Activated naive CD4-positive, alpha-beta T cell treated with Interleukin-2 at 50 U/mL for 16 hours (primary cell): ENCODE measurements around the gene CCDC6.
"Not testable (repeated sequence)": the region's sequence is repeated elsewhere in the genome, so short reads cannot be mapped to it uniquely, and the experiment has no call there.

Experiments
- DNase-seq: peaks from one replicate; pipeline ENCODE4 v3.0.0-alpha.2; 2020

The CCDC6 gene

GRCh38 chr10:59805014-59805413, 101.3 kb downstream of the CCDC6 start:
- DNase-seq = no peak

GRCh38 chr10:59804220-59804619, 102.1 kb downstream of the CCDC6 start:
- no peak for DNase-seq

- no peak for DNase-seq
Observed at GRCh38 chr10:59803714-59804113, 102.6 kb downstream of the CCDC6 start.

- DNase-seq = no peak
Observed at GRCh38 chr10:59801171-59801570, 105.2 kb downstream of the CCDC6 start.

- no peak for DNase-seq
Observed at GRCh38 chr10:59799421-59799820, 106.9 kb downstream of the CCDC6 start.

- no peak for DNase-seq
Observed at GRCh38 chr10:59793919-59794318, 112.4 kb downstream of the CCDC6 start.

GRCh38 chr10:59792812-59793211, 113.5 kb downstream of the CCDC6 start:
- no peak for DNase-seq

GRCh38 chr10:59791601-59792000, 114.8 kb downstream of the CCDC6 start:
- DNase-seq = no peak

- DNase-seq = not testable (repeated sequence)
Observed at GRCh38 chr10:59790080-59790479, 116.3 kb downstream of the CCDC6 start.

GRCh38 chr10:59788914-59789313, 117.4 kb downstream of the CCDC6 start:
- DNase-seq = not testable (repeated sequence)

- DNase-seq = not testable (repeated sequence)
Observed at GRCh38 chr10:59787032-59787431, 119.3 kb downstream of the CCDC6 start.

- not testable (repeated sequence) for DNase-seq
Observed at GRCh38 chr10:59785476-59785875, 120.9 kb downstream of the CCDC6 start.

GRCh38 chr10:59781511-59781910, 124.8 kb downstream of the CCDC6 start:
- no peak for DNase-seq

GRCh38 chr10:59779756-59780533, 126.4 kb downstream of the CCDC6 start:
- no peak for DNase-seq

GRCh38 chr10:59774451-59774850, 131.9 kb downstream of the CCDC6 start:
- no peak for DNase-seq

- no peak for DNase-seq
Observed at GRCh38 chr10:59773088-59773487, 133.3 kb downstream of the CCDC6 start.

- DNase-seq = no peak
Observed at GRCh38 chr10:59771162-59771807, 135.1 kb downstream of the CCDC6 start.

GRCh38 chr10:59770689-59771088, 135.7 kb downstream of the CCDC6 start:
- no peak for DNase-seq

GRCh38 chr10:59762505-59762904, 143.9 kb downstream of the CCDC6 start:
- DNase-seq = no peak

- no peak for DNase-seq
Observed at GRCh38 chr10:59757966-59758365, 148.4 kb downstream of the CCDC6 start.

- DNase-seq = no peak
Observed at GRCh38 chr10:59754951-59755350, 151.4 kb downstream of the CCDC6 start.

- DNase-seq = no peak
Observed at GRCh38 chr10:59753267-59753666, 153.1 kb downstream of the CCDC6 start, which contains the start of gene MRLN. MRLN (minus strand) TSS chr10:59753455.

- DNase-seq = no peak
Observed at GRCh38 chr10:59752278-59752940, 153.9 kb downstream of the CCDC6 start.
